NCI-H748 treated with DMSO at 0.1 percent for 48 hours (cell line): ENCODE results near the gene ARHGEF38.
A peak's percentile ranks its signal among the peaks of the same experiment; 100 is the strongest.

Source experiments
- DNase-seq: peaks from one replicate; lab custom pipeline; 2025; lab: John Stamatoyannopoulos, UW

Gene ARHGEF38

DNA sequence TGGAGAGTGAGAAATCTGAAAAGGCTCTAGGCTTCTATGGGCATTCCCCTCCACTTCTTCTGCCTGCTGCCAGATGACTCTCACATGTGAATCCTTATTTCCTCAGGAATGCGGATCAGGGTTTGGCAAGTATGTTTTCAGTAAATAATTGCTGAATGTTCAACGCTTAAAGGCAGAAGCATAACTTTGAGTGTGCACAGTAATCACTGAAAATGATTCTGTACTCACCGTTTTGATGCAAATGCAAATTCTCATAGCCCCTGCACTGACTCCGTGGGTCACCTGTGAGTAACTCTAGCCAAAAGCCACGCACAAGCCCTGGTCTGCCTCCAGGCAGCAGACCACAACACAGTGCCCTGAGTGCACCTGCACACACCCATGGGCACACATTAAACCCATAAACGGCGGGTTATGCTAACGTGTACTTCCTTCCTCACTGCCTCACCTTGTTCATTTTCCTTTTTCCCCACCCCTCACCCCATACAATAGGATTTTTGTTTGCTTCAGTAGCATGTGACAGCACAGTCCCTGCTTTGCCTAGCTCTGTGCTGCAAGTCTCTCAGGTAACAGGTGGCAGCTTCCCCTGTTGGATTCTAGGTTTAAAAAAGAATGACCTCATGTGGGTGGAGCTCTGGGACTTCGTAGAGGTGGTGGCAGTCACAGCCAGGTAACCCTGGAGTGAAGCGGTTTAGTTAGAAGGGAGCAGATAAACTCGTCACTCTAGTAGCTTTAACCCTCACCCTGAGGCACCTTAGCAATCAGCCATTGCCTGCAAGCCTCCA is at the start of gene ARHGEF38:
Gene ARHGEF38, plus strand, starts transcription at position 656 of the 782 bp plus-strand sequence. CDS start 146 bp downstream, outside the sequence.
- peak; percentile 91 for DNase-seq

GRCh38 chr4:105503484-105503883 is 48.9 kb upstream of the ARHGEF38 start:
- no peak for DNase-seq

GRCh38 chr4:105504744-105505143 is 47.7 kb upstream of the ARHGEF38 start:
- DNase-seq, result no peak

DNA sequence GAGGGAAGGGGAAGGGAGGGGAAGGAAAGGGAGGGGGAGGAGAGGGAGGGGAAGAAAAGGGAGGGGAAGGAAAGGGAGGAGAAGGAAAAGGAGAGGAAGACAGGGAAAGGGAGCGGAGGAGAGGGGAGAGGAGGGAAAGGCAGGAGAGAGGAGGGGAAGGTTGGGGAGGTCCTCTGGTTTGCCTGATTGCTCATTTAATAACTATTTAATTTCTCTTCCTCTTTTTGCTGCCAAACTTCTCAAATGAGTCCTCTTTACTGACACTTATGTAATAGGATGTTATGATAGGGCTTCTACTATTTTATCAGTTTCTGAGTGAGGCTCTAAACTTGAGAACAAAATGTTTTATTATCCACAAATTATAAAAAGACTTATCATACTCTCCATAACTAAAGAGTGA is 43.1 kb upstream of the ARHGEF38 start:
- DNase-seq, result no peak

- no peak for DNase-seq
Measured at GRCh38 chr4:105509714-105510113, 42.7 kb upstream of the ARHGEF38 start.

DNA sequence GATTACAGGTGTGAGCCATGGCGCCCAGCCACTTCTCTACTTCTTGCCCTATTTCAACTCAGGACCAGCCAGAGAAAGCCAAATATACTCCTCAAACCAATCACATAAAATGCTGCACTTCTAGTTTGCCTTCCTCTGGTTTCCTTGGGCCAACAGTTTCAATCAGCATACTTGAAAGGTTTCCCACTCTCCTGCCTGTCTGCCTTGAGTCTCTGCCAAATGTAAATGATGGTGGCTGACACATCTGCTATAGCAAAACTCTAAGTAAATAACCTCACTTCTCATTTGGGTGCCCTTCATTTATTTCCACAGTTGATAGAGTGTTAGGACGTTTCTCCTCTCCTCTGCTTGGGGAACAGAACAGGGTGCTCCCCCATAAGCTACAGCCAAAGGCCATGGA is 42.2 kb upstream of the ARHGEF38 start:
- DNase-seq, result no peak

GRCh38 chr4:105520819-105521790 is 31.3 kb upstream of the ARHGEF38 start:
- peak; percentile 46 for DNase-seq

DNA sequence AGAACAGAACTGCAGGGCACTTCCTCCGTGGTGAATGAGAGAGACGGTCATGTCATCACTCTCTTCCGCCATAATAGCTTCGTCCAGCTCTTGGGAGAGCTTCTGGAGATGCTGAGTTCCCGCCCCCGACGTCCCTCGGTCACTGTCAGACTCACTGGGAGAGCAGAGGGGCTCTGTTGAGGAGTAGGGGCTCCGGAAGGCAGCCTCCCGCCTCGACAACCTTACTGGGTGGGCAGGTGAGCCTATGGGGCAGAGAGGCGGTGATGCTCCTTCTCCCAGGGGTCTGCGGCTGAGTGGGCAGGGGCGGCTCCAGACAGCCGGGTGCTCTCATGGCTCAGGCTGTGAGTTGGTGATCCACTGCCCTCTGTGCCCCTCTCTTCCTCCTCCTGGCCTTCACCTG is 25.8 kb upstream of the ARHGEF38 start:
- DNase-seq, result no peak

- DNase-seq, result no peak
Measured at GRCh38 chr4:105527081-105527480, 25.3 kb upstream of the ARHGEF38 start.

- DNase-seq, result no peak
Measured at GRCh38 chr4:105536601-105537000, 15.8 kb upstream of the ARHGEF38 start.

- DNase-seq, result no peak
Measured at GRCh38 chr4:105541420-105541819, 11.0 kb upstream of the ARHGEF38 start.

DNA sequence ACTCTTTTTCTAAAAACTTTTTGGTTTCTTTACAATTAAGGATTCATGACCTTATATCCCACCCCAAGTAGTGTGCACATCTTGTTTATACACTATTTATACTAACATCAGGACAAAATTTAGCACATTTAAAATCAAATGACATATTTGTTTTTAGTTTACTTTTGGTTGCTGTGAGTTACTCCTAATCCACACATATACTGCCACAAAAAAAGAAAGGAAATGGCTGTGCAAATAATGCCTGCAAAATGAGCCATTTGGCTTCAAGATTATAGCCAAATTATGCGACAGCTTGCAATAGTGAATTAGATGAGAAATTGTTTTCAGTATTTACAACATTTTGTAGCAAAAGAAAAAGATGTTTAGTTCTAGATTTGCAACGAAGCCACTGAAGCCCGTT is 10.4 kb upstream of the ARHGEF38 start:
- no peak for DNase-seq

GRCh38 chr4:105543346-105543745 is 9.1 kb upstream of the ARHGEF38 start:
- DNase-seq, result no peak

DNA sequence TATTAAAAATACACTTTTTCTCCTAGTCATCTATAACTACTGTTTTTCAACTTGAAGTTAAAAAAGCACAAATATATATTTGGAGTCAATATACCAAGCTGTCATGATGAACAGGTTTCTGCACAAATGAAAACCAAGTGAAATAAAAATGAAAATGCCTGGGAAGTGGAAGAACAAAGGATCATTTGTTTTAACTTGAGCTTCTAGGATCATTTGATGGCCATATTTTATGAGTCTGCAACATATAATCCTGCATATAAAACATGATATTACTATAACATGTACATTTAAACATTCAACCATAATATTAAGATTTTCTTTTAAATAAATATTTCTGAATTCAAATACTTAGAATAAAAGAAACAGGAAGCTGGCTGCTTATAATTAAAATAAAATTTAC is 8.5 kb upstream of the ARHGEF38 start:
- DNase-seq, result no peak

DNA sequence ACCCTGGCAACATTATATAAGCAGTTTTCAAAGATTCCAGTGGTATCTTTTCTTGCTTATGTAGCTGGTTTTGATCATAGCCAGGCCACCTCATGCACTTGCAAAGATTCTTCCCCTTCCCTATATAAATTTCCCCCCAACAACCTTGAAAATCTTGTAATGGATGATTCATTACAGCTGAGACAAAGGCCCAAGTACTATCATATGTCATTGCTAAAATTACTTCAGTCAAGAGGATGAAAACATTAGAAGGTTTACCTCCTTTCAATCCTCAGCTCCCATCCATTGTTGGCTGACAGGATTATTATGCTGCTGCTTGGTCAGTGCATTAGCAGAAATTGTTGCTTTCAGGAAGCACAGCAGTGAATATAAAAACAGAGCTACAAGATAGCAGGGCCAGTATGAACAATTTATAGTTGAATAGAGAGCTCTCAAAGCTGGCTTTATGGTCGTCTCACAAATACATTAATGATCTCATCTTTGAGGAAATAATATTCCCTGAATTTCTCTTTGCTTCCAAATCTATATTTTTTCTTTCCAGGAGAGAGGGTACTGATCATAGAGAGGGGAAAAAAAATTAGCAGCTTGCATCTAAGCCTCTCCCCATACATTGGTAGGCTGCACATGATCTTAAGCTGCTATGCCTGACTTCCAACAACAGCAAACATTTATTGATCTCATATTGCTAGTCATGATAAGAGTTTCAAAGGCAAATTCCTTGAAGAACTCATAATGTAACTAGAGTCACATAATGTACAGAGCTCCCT is 7.7 kb upstream of the ARHGEF38 start:
- DNase-seq, result no peak

GRCh38 chr4:105546086-105546485 is 6.3 kb upstream of the ARHGEF38 start:
- no peak for DNase-seq

DNA sequence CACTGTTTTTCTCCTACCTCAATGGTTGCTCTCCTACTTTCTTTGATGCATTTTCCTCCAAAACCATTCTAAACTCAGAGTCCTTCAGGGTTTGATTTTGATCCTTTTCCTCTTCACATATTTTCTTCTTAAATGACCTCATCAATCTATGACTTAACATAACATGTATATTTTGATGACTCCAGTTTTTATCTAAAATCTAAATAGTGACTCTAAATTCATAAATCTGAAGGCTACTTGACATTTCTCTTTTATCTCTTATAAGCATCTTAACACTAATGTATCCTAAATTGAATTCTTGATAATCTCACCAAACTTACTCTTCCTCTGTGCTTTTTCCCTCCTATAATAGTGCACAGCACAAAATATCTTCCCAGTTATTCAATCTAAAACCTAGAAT is 4.7 kb upstream of the ARHGEF38 start:
- no peak for DNase-seq

GRCh38 chr4:105548483-105548882 is 3.9 kb upstream of the ARHGEF38 start:
- no peak for DNase-seq

GRCh38 chr4:105550641-105551040 is 1.8 kb upstream of the ARHGEF38 start:
- DNase-seq, result no peak

DNA sequence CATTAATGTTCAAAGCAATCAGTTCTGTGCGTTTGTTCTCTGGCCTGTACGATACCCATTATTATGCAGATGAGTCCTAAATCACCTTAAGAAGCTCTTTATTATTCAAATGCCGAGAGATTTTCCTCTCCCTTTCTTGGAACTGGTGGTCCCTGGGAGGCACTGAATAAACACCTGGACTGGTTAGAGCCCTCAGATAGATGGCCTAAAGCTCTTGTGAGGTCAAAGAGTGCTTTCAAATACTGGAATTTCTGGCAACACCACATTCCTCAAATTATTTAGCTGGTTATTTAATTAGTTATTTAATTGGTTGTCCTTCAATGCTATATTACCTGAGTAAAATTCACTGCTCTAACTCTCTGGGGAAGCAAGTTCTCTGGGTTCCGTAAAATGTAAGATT is 3.0 kb downstream of the ARHGEF38 start:
- DNase-seq, result no peak

GRCh38 chr4:105556206-105556605 is 3.8 kb downstream of the ARHGEF38 start:
- DNase-seq, result no peak

DNA sequence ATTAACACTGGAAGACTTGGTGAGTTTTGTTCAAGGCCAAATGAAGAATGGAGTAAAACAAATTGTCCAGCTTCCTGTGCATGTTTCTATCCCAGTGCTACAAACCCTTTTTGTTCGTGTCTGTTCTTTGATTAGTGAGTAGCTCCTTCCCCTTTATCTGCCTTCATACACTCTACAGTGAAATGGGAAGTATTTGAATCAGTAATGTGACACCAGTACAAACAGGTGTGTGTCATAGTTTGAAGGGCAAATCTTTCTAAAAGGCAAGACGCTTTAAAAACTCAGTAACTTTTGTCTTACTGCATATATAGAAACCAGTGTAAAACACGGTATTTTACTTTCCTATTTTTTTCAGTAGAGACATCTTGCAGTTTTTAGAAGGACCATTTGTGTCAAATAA is 5.9 kb downstream of the ARHGEF38 start:
- DNase-seq, result peak; percentile 55
